K562 (cell line): ENCODE measurements around the gene DCXR. TPM values are rescaled to one million over a fixed set of nuclear protein-coding genes. Genes with fewer than 3 reads are reported as not detected.

Experiments
- CBFA2T3 ChIP-seq: fragments of 450-650 bp; IDR thresholded peaks from 2 replicates; pipeline ENCODE4 v1.6.1; 2017
- CCNT2 ChIP-seq: IDR thresholded peaks from 2 replicates; pipeline ENCODE4 v1.6.1; 2011; ENCODE audit warnings: borderline replicate concordance, low read depth, mild to moderate bottlenecking, moderate library complexity, mixed read lengths, low read length; ENCODE audit not compliant: insufficient read length; ENCODE audit errors: extremely low read depth
- CXXC5 ChIP-seq: fragments of 250-450 bp; sonication (Bioruptor Pico); IDR thresholded peaks from 2 replicates; pipeline ENCODE4 v1.8.0; 2022; ENCODE audit warnings: inconsistent platforms, mild to moderate bottlenecking, moderate library complexity
- E2F3 ChIP-seq: fragments of 250-450 bp; sonication (Bioruptor Pico); IDR thresholded peaks from 2 replicates; pipeline ENCODE4 v1.4.0; 2020; ENCODE audit warnings: mild to moderate bottlenecking
- ERF ChIP-seq: fragments of 450-650 bp; formaldehyde crosslinking; IDR thresholded peaks from 2 replicates; pipeline ENCODE4 v1.4.0; 2020; ENCODE audit warnings: mild to moderate bottlenecking, mixed read lengths
- HNRNPLL ChIP-seq: fragments of 200-400 bp; formaldehyde crosslinking; IDR thresholded peaks from 2 replicates; pipeline ENCODE4 v1.6.1; 2017; ENCODE audit warnings: low read length, low read depth, mild to moderate bottlenecking; ENCODE audit not compliant: poor library complexity, severe bottlenecking
- LARP7 ChIP-seq: fragments of 450-650 bp; IDR thresholded peaks from 2 replicates; pipeline ENCODE4 v1.6.1; 2016
- MBD2 ChIP-seq: sonication (generic); IDR thresholded peaks from 2 replicates; pipeline ENCODE4 v1.6.1; 2016; ENCODE audit warnings: low read depth, borderline replicate concordance
- MYNN ChIP-seq, 2 experiments: sonication (generic); formaldehyde crosslinking in 1 of 2; IDR thresholded peaks; 2 replicates each; pipeline versions ENCODE4 v1.5.0 to v1.6.1; 2016 to 2020; ENCODE audit warnings: antibody characterized with exemption in 1 of 2, missing genetic modification reagents in 1 of 2
- NCOA2 ChIP-seq, 2 experiments: fragments of 450-650 bp; IDR thresholded peaks; 2 replicates each; pipeline ENCODE4 v1.6.1; 2018; ENCODE audit warnings: mild to moderate bottlenecking in 2 of 2, moderate library complexity in 1 of 2; ENCODE audit not compliant: partially characterized antibody in 2 of 2
- NRF1 ChIP-seq, 2 experiments: fragments of 450-650 bp; IDR thresholded peaks in 1 of 2; conservative IDR thresholded peaks in 1 of 2; 2 replicates each; pipeline ENCODE4 v1.6.1; 2014; ENCODE audit warnings: mild to moderate bottlenecking in 2 of 2
- PHF8 ChIP-seq: fragments of 200-600 bp; sonication (generic); IDR thresholded peaks from 2 replicates; pipeline ENCODE4 v1.6.1; 2012; ENCODE audit warnings: mixed run types, mild to moderate bottlenecking, inconsistent platforms, low read length, moderate library complexity, borderline replicate concordance
- SMC3 ChIP-seq: conservative IDR thresholded peaks from 2 replicates; pipeline ENCODE4 v1.6.1; 2011; ENCODE audit warnings: low read depth, low read length, improper control_type of control experiment; ENCODE audit not compliant: insufficient read depth
- SP2 ChIP-seq: IDR thresholded peaks from 2 replicates; pipeline ENCODE4 v1.6.1; 2011; ENCODE audit warnings: mild to moderate bottlenecking, low read depth, low read length, moderate library complexity; ENCODE audit not compliant: poor library complexity, severe bottlenecking; ENCODE audit errors: extremely low read depth
- YBX1 ChIP-seq: fragments of 450-650 bp; IDR thresholded peaks from 2 replicates; pipeline ENCODE4 v1.7.1; 2016; ENCODE audit warnings: mild to moderate bottlenecking
- ZNF143 ChIP-seq: sonication (generic); formaldehyde crosslinking; IDR thresholded peaks from 2 replicates; pipeline ENCODE4 v1.9.0; 2022; ENCODE audit warnings: mild to moderate bottlenecking, missing genetic modification reagents
- polyA plus RNA-seq, 8 experiments: library from polyadenylated mRNA; depleted of rRNA in 4 of 8; stranded (reverse) in 5 of 8; unstranded in 3 of 8; fragments of >200 nt; fragmentation: Nextera tagmentation in 2 of 8; fragmentation: Illumina TruSeq in 1 of 8; extraction: Ambion mirVana in 2 of 8; extraction: Trizol in 1 of 8; gene quantifications; 2 replicates each; pipeline versions ENCODE4 v1.2.1 to v1.2.3, GENCODE V29; 2011 to 2014; ENCODE audit warnings: inconsistent platforms in 1 of 8, missing spikeins in 1 of 8
- total RNA-seq, 7 experiments: library from RNA; depleted of rRNA in 6 of 7; stranded (reverse); fragments of >200 nt in 6 of 7; fragmentation: Illumina TruSeq in 2 of 7; extraction: Trizol in 2 of 7; gene quantifications; 2 replicates each; pipeline versions ENCODE4 v1.2.1 to v1.2.3, GENCODE V29; 2011 to 2021; ENCODE audit warnings: low replicate concordance in 1 of 7
- TF ChIP-seq, protein P1 (sequence below): fragments of 450-650 bp; IDR thresholded peaks from 2 replicates; pipeline ENCODE4 v1.7.1; 2018; ENCODE audit warnings: mild to moderate bottlenecking, low read depth; ENCODE audit not compliant: partially characterized antibody
- TF ChIP-seq, protein P2 (sequence below): fragments of 200-800 bp; sonication (Bioruptor generic); IDR thresholded peaks from 2 replicates; pipeline ENCODE4 v1.6.1; 2017; ENCODE audit warnings: missing genetic modification characterization, missing compliant biosample characterization

DCXR gene
- total and polyA plus RNA-seq, 9 of the 15 experiments (the other 6 are each of a cell fraction or from before 2014, with no cell fraction given): 21.3 to 274 (median 156) TPM

DNA sequence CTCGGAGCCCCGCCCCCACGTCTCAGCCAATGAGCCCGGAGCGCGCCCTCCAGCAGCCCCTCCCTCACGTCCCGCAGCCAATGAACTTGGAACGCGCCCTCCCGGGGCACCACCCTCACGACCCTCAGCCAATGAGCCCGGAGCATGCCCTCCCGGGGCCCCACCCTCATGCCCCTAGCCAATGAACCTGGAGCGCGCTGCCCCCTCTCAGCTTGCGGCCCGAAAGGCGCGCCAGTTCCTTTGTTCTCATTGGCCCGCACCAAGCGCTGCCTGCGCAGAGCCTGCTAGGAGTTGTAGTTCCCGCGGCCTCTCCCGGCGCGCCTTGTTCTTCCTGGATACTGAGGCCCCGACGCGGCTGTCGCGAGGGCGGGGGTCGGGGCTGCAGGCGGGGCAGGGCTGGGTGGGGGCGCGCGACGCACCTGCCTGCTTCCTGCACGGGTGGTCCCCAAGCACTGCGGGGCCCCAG is 14.5 kb downstream of the DCXR start, which contains the start of gene LRRC45 (continued):
- TF ChIP-seq, protein P1, sequence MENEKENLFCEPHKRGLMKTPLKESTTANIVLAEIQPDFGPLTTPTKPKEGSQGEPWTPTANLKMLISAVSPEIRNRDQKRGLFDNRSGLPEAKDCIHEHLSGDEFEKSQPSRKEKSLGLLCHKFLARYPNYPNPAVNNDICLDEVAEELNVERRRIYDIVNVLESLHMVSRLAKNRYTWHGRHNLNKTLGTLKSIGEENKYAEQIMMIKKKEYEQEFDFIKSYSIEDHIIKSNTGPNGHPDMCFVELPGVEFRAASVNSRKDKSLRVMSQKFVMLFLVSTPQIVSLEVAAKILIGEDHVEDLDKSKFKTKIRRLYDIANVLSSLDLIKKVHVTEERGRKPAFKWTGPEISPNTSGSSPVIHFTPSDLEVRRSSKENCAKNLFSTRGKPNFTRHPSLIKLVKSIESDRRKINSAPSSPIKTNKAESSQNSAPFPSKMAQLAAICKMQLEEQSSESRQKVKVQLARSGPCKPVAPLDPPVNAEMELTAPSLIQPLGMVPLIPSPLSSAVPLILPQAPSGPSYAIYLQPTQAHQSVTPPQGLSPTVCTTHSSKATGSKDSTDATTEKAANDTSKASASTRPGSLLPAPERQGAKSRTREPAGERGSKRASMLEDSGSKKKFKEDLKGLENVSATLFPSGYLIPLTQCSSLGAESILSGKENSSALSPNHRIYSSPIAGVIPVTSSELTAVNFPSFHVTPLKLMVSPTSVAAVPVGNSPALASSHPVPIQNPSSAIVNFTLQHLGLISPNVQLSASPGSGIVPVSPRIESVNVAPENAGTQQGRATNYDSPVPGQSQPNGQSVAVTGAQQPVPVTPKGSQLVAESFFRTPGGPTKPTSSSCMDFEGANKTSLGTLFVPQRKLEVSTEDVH: peak; percentile 42
- TF ChIP-seq ZNF143 (CRISPR knock-in tag): peak; percentile 86
- TF ChIP-seq SP2: peak; percentile 83
- peak; percentile 99 for TF ChIP-seq MBD2
- no peak for TF ChIP-seq NCOA2 (IDR thresholded peaks at IDR 0.05; ENCODE audit: partially characterized antibody in 2 of 2)
- TF ChIP-seq MYNN (IDR thresholded peaks at IDR 0.05): no peak
- TF ChIP-seq MYNN (CRISPR knock-in tag; IDR thresholded peaks at IDR 0.05): no peak
- peak; percentile 74 for TF ChIP-seq HNRNPLL
- TF ChIP-seq CBFA2T3: no peak
- TF ChIP-seq, protein P2, sequence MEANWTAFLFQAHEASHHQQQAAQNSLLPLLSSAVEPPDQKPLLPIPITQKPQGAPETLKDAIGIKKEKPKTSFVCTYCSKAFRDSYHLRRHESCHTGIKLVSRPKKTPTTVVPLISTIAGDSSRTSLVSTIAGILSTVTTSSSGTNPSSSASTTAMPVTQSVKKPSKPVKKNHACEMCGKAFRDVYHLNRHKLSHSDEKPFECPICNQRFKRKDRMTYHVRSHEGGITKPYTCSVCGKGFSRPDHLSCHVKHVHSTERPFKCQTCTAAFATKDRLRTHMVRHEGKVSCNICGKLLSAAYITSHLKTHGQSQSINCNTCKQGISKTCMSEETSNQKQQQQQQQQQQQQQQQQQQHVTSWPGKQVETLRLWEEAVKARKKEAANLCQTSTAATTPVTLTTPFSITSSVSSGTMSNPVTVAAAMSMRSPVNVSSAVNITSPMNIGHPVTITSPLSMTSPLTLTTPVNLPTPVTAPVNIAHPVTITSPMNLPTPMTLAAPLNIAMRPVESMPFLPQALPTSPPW: peak; percentile 87
- TF ChIP-seq YBX1: no peak
- peak; percentile 68; the same call in 1 of the 2 replicates for TF ChIP-seq CXXC5 (CRISPR knock-in tag)
- peak; percentile 5; the same call in 1 of the 2 replicates for TF ChIP-seq PHF8
- no peak for TF ChIP-seq ERF (CRISPR knock-in tag)
- TF ChIP-seq CCNT2: peak; percentile 32
- peak; percentile 91 to 92 for TF ChIP-seq NRF1 (conservative IDR thresholded peaks at IDR 0.05 in 1 of 2, IDR thresholded peaks at IDR 0.05 in 1 of 2)
- no peak for TF ChIP-seq SMC3
- 0 out of 2 replicates have a peak, but pooled peaks have one; percentile 53 for TF ChIP-seq E2F3
- TF ChIP-seq LARP7: no peak
